Bronchial epithelial cell (primary cell): ENCODE data around the gene THAP3. TPM values are rescaled to one million over a fixed set of nuclear protein-coding genes. Genes with fewer than 3 reads are reported as not detected.
A peak's percentile ranks its signal among the peaks of the same experiment; 100 is the strongest.

Experiments
- DNase-seq: peaks from one replicate; pipeline ENCODE4 v3.0.0-alpha.2; 2010; ENCODE audit warnings: low read depth
- FAIRE-seq: peaks from 2 replicates; lab custom pipeline; 2011; peaks lifted over from hg19 to GRCh38; lab: Jason Lieb, UNC
- H3K27me3 ChIP-seq: 2 replicates; pipeline ENCODE4 v1.5.1; 2011; ENCODE audit warnings: low read length; ENCODE audit not compliant: control insufficient read depth, insufficient read depth
- H3K36me3 ChIP-seq: 2 replicates; pipeline ENCODE4 v1.5.1; 2011; ENCODE audit warnings: low read length; ENCODE audit not compliant: control insufficient read depth, insufficient read depth
- H3K4me3 ChIP-seq: 2 replicates; pipeline ENCODE4 v1.5.1; 2011; ENCODE audit warnings: mild to moderate bottlenecking, low read depth, low read length, control low read depth
- CTCF ChIP-seq: IDR thresholded peaks from 2 replicates; pipeline ENCODE4 v1.5.1; 2011; ENCODE audit warnings: mild to moderate bottlenecking, moderate library complexity, low read length, control low read depth, inconsistent platforms; ENCODE audit not compliant: insufficient read depth, severe bottlenecking
- total RNA-seq: library from RNA; depleted of rRNA; stranded (reverse); fragments of >200 nt; gene quantifications from 2 replicates; pipeline ENCODE4 v1.2.1, GENCODE V29; 2014

The THAP3 gene
- total RNA-seq, 1 donor from 2014 or later, result 24.0 TPM

GRCh38 chr1:6619045-6619444 lies 5.6 kb upstream of the THAP3 start:
- no peak for DNase-seq
- no peak for TF ChIP-seq CTCF
- Histone ChIP-seq H3K36me3 (peaks cover 17% of the 10 kb centered on the region), H3K4me3 (no peak overlapping the region), H3K27me3 (no peaks in the 10 kb centered on the region)
- FAIRE-seq, result no peak

GRCh38 chr1:6621429-6622391 lies 3.0 kb upstream of the THAP3 start:
- FAIRE-seq, result no peak
- no peak for TF ChIP-seq CTCF
- no peak overlapping the region for H3K4me3 ChIP-seq
- peaks cover 17% of the 10 kb centered on the region for H3K36me3 ChIP-seq
- no peak for DNase-seq
- H3K27me3 ChIP-seq, result no peaks in the 10 kb centered on the region

- Histone ChIP-seq H3K36me3 (peaks cover 20% of the 10 kb centered on the region), H3K27me3 (no peaks in the 10 kb centered on the region), H3K4me3 (no peak overlapping the region)
- no peak for TF ChIP-seq CTCF
- FAIRE-seq (peak; percentile 28), DNase-seq (no peak)
These were observed 2.1 kb upstream of the THAP3 start for GRCh38 chr1:6622396-6623152.

GRCh38 chr1:6623269-6623965 lies 1.3 kb upstream of the THAP3 start:
- DNase-seq (no peak), FAIRE-seq (no peak)
- Histone ChIP-seq H3K27me3 (no peaks in the 10 kb centered on the region), H3K36me3 (peaks cover 24% of the 10 kb centered on the region), H3K4me3 (no peak overlapping the region)
- no peak for TF ChIP-seq CTCF

GRCh38 chr1:6625584-6626149 lies 999 bp downstream of the THAP3 start:
- no peak for FAIRE-seq
- Histone ChIP-seq H3K27me3 (no peaks in the 10 kb centered on the region), H3K4me3 (peak overlapping the region; percentile 74), H3K36me3 (peaks cover 25% of the 10 kb centered on the region)
- peak; percentile 26 for DNase-seq
- no peak for TF ChIP-seq CTCF
